Heart right ventricle (tissue), 16 donors: ENCODE data around the gene NUCB1. TPM values are rescaled to one million over a fixed set of nuclear protein-coding genes. Genes with fewer than 3 reads are reported as not detected.

ENCODE experiments used
- ATAC-seq, 8 donors: fragments of 200-7000 bp; cut with Tn5 transposase; one replicate each; pipeline ENCODE4 v1.9.1; 2020; ENCODE audit warnings: mild to moderate bottlenecking in 8 of 8, moderate library complexity in 8 of 8, moderate number of reproducible peaks in 1 of 8
- DNase-seq, 2 donors: peaks; one replicate each; pipeline ENCODE4 v3.0.0-alpha.2; 2020
- H3K27ac ChIP-seq, 10 donors: fragments of 200-600 bp; sonication (generic) in 2 of 10; one replicate each; pipeline versions ENCODE4 v1.5.0 to v1.8.0; 2020 to 2022; ENCODE audit warnings: mild to moderate bottlenecking in 3 of 10
- H3K27me3 ChIP-seq, 7 donors: fragments of 200-600 bp; one replicate each; pipeline ENCODE4 v1.8.0; 2021 to 2022; ENCODE audit warnings: mild to moderate bottlenecking in 2 of 7
- H3K36me3 ChIP-seq, 9 donors: fragments of 200-600 bp; sonication (generic) in 1 of 9; one replicate each; pipeline versions ENCODE4 v1.5.0 to v1.8.0; 2020 to 2022; ENCODE audit warnings: mild to moderate bottlenecking in 2 of 9
- H3K4me1 ChIP-seq, 9 donors: fragments of 200-600 bp; sonication (generic) in 1 of 9; one replicate each; pipeline versions ENCODE4 v1.5.0 to v1.8.0; 2020 to 2022; ENCODE audit warnings: mild to moderate bottlenecking in 4 of 9
- H3K4me3 ChIP-seq, 10 donors: fragments of 200-600 bp; sonication (generic) in 2 of 10; one replicate each; pipeline versions ENCODE4 v1.5.0 to v1.8.0; 2020 to 2022; ENCODE audit warnings: mild to moderate bottlenecking in 7 of 10, moderate library complexity in 2 of 10
- H3K9me3 ChIP-seq, 11 donors: fragments of 200-600 bp in 10 of 11; sonication (generic) in 2 of 11; one replicate each; pipeline versions ENCODE4 v1.5.0 to v1.8.0; 2013 to 2022; ENCODE audit warnings: mild to moderate bottlenecking in 2 of 11, control low read depth in 1 of 11, moderate library complexity in 1 of 11
- WGBS, 2 donors: extraction: QIAGEN DNeasy Blood & Tissue Kit; methylation state at CpG; one replicate each; pipeline ENCODE4 v1.1.7; 2013; ENCODE audit warnings: inconsistent platforms in 1 of 2; 5-methylcytosine and 5-hydroxymethylcytosine counted together
- intact Hi-C, 10 donors: fragments of 100-400 bp; cut with DNase I; formaldehyde crosslinking; loops; one replicate each; pipeline versions ENCODE4 v1.11.1 to v1.14.2; 2022
- polyA plus RNA-seq, 2 donors: library from polyadenylated mRNA; stranded (reverse); fragments of 200-250 nt; gene quantifications; one replicate each; pipeline ENCODE4 v1.2.3, GENCODE V29; 2013
- total RNA-seq, 10 donors: library from RNA; stranded (reverse); fragmentation: NEBNext Ultra II Directional in 3 of 10; extraction: Animal tissue kit (Norgen Biotek cat#: 25700) in 3 of 10; gene quantifications; one replicate each; pipeline versions ENCODE4 v1.2.1 to v1.2.4, GENCODE V29; 2021 to 2023
- TF ChIP-seq, protein P1 (sequence below), 9 donors: fragments of 200-600 bp; sonication (generic) in 2 of 9; IDR thresholded peaks; one replicate each; pipeline versions ENCODE4 v1.5.0 to v1.8.0; 2021 to 2022; ENCODE audit warnings: antibody characterized with exemption in 9 of 9, mild to moderate bottlenecking in 5 of 9, moderate library complexity in 1 of 9
- donor health status: Arrhythmogenic right ventricular cardiomyopathy.
- donor health status: ischemic (EF 13 %, LVEDD 7.1; RV severe dilation, severe dysfunction).
- donor health status: healthy with polysubstance abuse.
- donor health status: DM: no; HTN: yes; CAD: no.
- donor health status: DM: no; HTN: no; CAD: no.
- donor health status: ischemic (EF 25% LVEDD 6.9; RV normal size, moderate dysfunction).
- donor health status: ischemic (EF 25% LVEDD 5.7; RV mildly dilated, moderate dysfunction).
- donor health status: healthy.
- donor health status: DM: yes; HTN: yes; CAD: no.
- donor health status: Ischemic cardiomyopathy.
- donor health status: ischemic (EF 35%, LVEDD 5.7; RV mildly dilated, moderate dysfunction).
- donor health status: nonischemic (EF 11% LVEDD 7.7; RV severe dilation, severe dysfunction).
- donor health status: DM: yes; HTN: yes; CAD: no.
- donor health status: PGD.
- donor health status: ischemic (EF 29% LVEDD 5.4; RV normal size, mild dysfunction).
- donor health status: nonischemic (EF 23%, LVEDD 6.1; RV moderate dilation, normal function).

Gene NUCB1
- total and polyA plus RNA-seq, 12 donors = 170 to 452 (median 304) TPM

- WGBS, 2 donors = 25 to 29% methylated on average over 19 of the region's 19 CpGs
- Histone ChIP-seq H3K4me1 (peaks cover 15 to 63% (median 53%) of the 10 kb centered on the region in 9 donors), H3K27ac (peak overlapping the region; percentile 72 to 96 (median 89)), H3K27me3 (no peaks in the 10 kb centered on the region), H3K36me3 (peaks cover 0 to 38% (median 20%) of the 10 kb centered on the region in 9 donors), H3K4me3 (peak overlapping the region in 9 of 10 donors; percentile 68 to 100 (median 89)), H3K9me3 (no peaks in the 10 kb centered on the region)
- TF ChIP-seq, protein P1, sequence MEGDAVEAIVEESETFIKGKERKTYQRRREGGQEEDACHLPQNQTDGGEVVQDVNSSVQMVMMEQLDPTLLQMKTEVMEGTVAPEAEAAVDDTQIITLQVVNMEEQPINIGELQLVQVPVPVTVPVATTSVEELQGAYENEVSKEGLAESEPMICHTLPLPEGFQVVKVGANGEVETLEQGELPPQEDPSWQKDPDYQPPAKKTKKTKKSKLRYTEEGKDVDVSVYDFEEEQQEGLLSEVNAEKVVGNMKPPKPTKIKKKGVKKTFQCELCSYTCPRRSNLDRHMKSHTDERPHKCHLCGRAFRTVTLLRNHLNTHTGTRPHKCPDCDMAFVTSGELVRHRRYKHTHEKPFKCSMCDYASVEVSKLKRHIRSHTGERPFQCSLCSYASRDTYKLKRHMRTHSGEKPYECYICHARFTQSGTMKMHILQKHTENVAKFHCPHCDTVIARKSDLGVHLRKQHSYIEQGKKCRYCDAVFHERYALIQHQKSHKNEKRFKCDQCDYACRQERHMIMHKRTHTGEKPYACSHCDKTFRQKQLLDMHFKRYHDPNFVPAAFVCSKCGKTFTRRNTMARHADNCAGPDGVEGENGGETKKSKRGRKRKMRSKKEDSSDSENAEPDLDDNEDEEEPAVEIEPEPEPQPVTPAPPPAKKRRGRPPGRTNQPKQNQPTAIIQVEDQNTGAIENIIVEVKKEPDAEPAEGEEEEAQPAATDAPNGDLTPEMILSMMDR (IDR thresholded peaks at IDR 0.05) = no peak
- ATAC-seq (peak in 1 of 8 donors; percentile 1), DNase-seq (no peak)
- intact Hi-C loops = loop anchor here in 8 of 10 donors (1.0 to 10.0 kb wide), 10 partner anchors 64 to 330 kb away; partner anchors contain the start of genes PPP1R15A (in 5 of the 8), CA11 (in 2 of the 8), DBP (in 2 of the 8) and NUCB1 (in 1 of the 8)
Measured at GRCh38 chr19:48964205-48965039, 64.3 kb downstream of the NUCB1 start.

DNA sequence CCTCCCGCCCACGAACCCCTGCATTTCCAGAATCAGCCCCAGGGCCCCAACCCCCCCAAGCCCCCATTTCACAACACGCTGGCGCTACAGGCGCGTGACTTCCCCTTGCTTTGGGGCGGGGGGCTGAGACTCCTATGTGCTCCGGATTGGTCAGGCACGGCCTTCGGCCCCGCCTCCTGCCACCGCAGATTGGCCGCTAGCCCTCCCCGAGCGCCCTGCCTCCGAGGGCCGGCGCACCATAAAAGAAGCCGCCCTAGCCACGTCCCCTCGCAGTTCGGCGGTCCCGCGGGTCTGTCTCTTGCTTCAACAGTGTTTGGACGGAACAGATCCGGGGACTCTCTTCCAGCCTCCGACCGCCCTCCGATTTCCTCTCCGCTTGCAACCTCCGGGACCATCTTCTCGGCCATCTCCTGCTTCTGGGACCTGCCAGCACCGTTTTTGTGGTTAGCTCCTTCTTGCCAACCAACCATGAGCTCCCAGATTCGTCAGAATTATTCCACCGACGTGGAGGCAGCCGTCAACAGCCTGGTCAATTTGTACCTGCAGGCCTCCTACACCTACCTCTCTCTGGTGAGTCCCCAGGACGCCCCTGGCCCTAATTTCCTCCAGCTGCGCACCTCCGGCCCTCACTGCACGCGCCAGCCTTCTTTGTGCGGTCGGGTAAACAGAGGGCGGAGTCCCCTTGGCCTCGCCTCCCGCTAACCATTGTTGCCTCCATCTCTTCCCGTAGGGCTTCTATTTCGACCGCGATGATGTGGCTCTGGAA lies 65.1 kb downstream of the NUCB1 start, which contains the start of gene FTL:
Gene FTL (plus strand): TSS at position 270 of the 766 bp plus-strand sequence. CDS start 199 bp downstream, at position 469.
- intact Hi-C loops = loop anchor here in 8 of 10 donors (1.0 to 10.0 kb wide), 10 partner anchors 65 to 330 kb away; partner anchors contain the start of genes PPP1R15A (in 5 of the 8), CA11 (in 2 of the 8), DBP (in 2 of the 8) and NUCB1 (in 1 of the 8)
- Histone ChIP-seq H3K4me1 (peaks cover 15 to 62% (median 55%) of the 10 kb centered on the region in 9 donors), H3K4me3 (peak within 1 kb of the TSS; percentile 65 to 100 (median 88)), H3K36me3 (peaks cover 0 to 47% (median 28%) of the 10 kb centered on the region in 9 donors), H3K27me3 (no peaks in the 10 kb centered on the region), H3K27ac (peak within 1 kb of the TSS; percentile 84 to 96 (median 89)), H3K9me3 (no peaks in the 10 kb centered on the region)
- WGBS, 2 donors = 0 to 3% methylated on average over 51 to 52 of the region's 52 CpGs
- DNase-seq (peak; percentile 98), ATAC-seq (peak; percentile 84 to 94 (median 91))
- TF ChIP-seq, protein P1 (IDR thresholded peaks at IDR 0.05) = no peak

- H3K4me3 ChIP-seq = peak overlapping the region; percentile 65 to 100 (median 88)
- peaks cover 15 to 69% (median 61%) of the 10 kb centered on the region in 9 donors for H3K4me1 ChIP-seq
- TF ChIP-seq, protein P1 (IDR thresholded peaks at IDR 0.05) = no peak
- 13 to 15% methylated on average over 36 of the region's 36 CpGs for WGBS, 2 donors
- DNase-seq (peak; percentile 86 to 90), ATAC-seq (peak; percentile 48 to 78 (median 69))
- peak overlapping the region; percentile 84 to 96 (median 89) for H3K27ac ChIP-seq
- peaks cover 0 to 54% (median 33%) of the 10 kb centered on the region in 9 donors for H3K36me3 ChIP-seq
- no peaks in the 10 kb centered on the region for H3K27me3 ChIP-seq
- H3K9me3 ChIP-seq = no peaks in the 10 kb centered on the region
- intact Hi-C loops = loop anchor here in 8 of 10 donors (1.0 to 10.0 kb wide), 10 partner anchors 66 to 331 kb away; partner anchors contain the start of genes PPP1R15A (in 5 of the 8), CA11 (in 2 of the 8), DBP (in 2 of the 8) and NUCB1 (in 1 of the 8)
Measured at GRCh38 chr19:48965806-48966540, 65.9 kb downstream of the NUCB1 start.
